SJCRH30 (cell line): Measurements from ENCODE around the gene SMC2. TPM values are rescaled to one million over a fixed set of nuclear protein-coding genes. Genes with fewer than 3 reads are reported as not detected.

ENCODE experiments used
- DNase-seq, 2 experiments: peaks; one replicate each; pipeline ENCODE4 v3.0.0-alpha.2; 2015 to 2020
- H3K27ac ChIP-seq: fragments of 250-450 bp; sonication (Bioruptor Pico); 2 replicates; pipeline ENCODE4 v1.5.1; 2020; ENCODE audit warnings: mild to moderate bottlenecking, moderate library complexity
- H3K27me3 ChIP-seq: fragments of 250-450 bp; sonication (Bioruptor Pico); 2 replicates; pipeline ENCODE4 v1.5.1; 2020; ENCODE audit warnings: mild to moderate bottlenecking, moderate library complexity
- H3K36me3 ChIP-seq: fragments of 250-450 bp; sonication (Bioruptor Pico); 2 replicates; pipeline ENCODE4 v1.5.1; 2020; ENCODE audit warnings: mild to moderate bottlenecking, moderate library complexity
- H3K4me1 ChIP-seq: fragments of 250-450 bp; sonication (Bioruptor Pico); 2 replicates; pipeline ENCODE4 v1.5.1; 2020; ENCODE audit warnings: mild to moderate bottlenecking, moderate library complexity
- H3K4me3 ChIP-seq: fragments of 250-450 bp; sonication (Bioruptor Pico); 2 replicates; pipeline ENCODE4 v1.5.1; 2020; ENCODE audit warnings: mild to moderate bottlenecking, moderate library complexity
- H3K9me3 ChIP-seq: fragments of 250-450 bp; sonication (Bioruptor Pico); replicated peaks from 2 replicates; pipeline ENCODE4 v1.5.1; 2020; ENCODE audit warnings: mild to moderate bottlenecking, moderate library complexity
- total RNA-seq: library from RNA; depleted of rRNA; stranded (reverse); fragments of >200 nt; shearing (Covaris generic); gene quantifications from 2 replicates; pipeline ENCODE4 v1.2.3, GENCODE V29; 2014; rRNA removed

The SMC2 gene
- total RNA-seq: 94.6 and 107 TPM in 2 replicates

DNA sequence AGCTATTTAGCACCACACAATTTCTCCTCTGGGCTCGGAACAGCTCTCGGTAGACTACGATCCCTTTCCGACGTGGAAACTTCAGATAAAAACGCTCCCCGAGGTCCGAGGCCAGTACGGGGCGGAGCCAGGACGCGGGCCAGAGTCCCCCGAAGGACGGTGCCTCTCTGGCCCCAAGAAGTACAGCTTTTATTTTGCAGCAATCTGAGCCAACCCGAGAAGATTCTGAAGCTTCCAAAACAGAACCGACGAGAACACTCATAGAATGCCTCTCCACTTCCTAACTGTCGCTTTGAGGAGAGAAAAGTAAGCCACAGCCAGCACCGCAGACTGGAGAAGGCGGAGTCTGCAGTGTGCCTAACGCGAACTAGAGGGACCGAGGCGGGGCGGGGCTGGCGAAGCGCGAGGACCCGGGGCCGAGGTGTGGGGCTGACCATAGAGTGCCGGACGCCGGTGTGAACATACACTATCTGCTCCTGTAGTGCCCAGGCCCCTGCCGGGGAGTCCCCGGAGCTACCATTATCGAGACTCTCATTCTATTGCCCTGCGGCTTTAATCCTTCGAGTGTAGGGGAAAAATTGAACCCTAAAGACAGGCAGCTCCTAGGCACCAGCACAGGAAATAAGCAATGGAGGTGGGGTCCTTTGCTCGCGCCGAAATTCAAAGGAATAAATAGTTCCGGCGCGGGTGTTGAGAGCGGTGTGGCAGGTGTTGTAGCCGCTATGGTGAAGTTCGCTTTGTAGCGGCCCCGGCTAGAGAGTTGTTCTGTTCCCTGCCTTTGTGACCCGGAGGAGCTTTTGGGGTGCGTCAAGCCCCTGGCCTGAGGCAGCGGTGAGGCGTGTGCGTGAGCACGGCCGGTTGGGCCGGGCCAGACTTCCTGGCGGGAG lies at the start of gene SMC2:
TSS of gene SMC2 (plus strand) at position 663 of the 887 bp plus-strand sequence. CDS start 1,076 bp downstream, outside the sequence.
- Histone ChIP-seq H3K4me3 (peak within 1 kb of the TSS; percentile 92), H3K4me1 (peaks cover 7% of the 10 kb centered on the region; the same call in 1 of the 2 replicates), H3K36me3 (peaks cover 9% of the 10 kb centered on the region), H3K27ac (peak within 1 kb of the TSS; percentile 100), H3K27me3 (no peaks in the 10 kb centered on the region), H3K9me3 (no peaks in the 10 kb centered on the region)
- peak; percentile 93 to 96 for DNase-seq

DNA sequence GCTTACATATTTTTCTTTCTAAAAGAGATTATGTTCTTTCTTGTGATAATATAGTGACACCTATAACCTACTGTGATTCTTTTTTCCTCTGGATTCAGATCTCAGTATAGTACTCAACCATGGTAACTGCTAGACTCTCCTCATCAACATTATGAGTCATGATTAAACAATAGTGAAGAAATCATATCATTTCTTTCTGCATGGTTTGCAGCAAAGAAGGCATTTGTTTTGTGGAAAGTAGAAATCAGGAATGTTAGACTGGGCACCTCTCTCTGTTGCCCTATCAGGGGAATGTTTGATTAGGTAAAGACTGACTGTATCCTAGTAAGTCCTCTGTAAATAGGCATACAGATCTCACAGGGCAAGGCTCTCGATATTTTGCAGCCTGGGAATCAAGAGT lies 25.6 kb upstream of the SMC2 start:
- no peak overlapping the region for H3K27ac ChIP-seq
- no peak for DNase-seq
- H3K36me3 ChIP-seq: no peaks in the 10 kb centered on the region
- no peaks in the 10 kb centered on the region for H3K4me1 ChIP-seq
- H3K4me3 ChIP-seq: no peak overlapping the region
- no peaks in the 10 kb centered on the region for H3K27me3 ChIP-seq
- no peaks in the 10 kb centered on the region for H3K9me3 ChIP-seq

DNA sequence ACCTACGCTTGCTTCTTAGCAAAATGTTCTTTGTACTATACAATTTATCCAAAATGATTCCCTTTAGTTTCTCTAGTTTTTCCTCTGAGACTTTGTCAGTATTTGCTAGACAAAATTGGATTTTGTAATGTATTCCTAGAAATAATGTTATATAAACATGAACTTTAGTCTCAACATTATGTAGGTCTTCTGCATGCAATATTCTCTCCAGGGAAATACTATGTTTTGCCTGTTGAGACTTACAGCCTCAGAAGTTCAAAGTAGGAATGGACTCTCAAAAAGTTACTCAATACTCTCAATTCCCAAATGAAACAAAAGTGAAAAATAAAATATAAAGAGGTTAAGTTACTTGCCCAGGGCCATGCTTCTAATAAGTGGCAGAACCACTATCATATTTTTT lies 24.8 kb upstream of the SMC2 start:
- no peak for DNase-seq
- no peaks in the 10 kb centered on the region for H3K36me3 ChIP-seq
- no peaks in the 10 kb centered on the region for H3K27me3 ChIP-seq
- H3K4me3 ChIP-seq: no peak overlapping the region
- no peaks in the 10 kb centered on the region for H3K4me1 ChIP-seq
- H3K9me3 ChIP-seq: no peaks in the 10 kb centered on the region
- no peak overlapping the region for H3K27ac ChIP-seq

DNA sequence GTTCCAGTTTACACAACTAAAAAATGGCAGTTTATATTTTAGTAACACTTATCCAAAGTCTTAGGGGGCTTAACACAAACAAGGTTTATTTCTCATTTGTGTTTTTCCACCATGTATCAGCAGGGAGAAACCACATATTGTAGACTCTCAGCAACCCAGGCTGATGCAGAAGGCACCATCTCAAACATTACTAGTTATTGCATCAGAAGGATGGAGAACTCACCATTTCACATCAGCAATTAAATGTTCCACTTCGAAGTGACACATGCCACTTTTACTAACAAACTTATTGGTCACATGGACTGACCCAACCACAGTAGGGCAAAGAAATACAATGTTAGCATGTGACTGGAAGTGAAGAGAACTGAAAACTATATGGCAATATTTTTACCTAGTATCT lies 22.5 kb upstream of the SMC2 start:
- H3K9me3 ChIP-seq: 0 out of 2 replicates have a peak, but pooled peaks cover 6% of the 10 kb centered on the region
- H3K27ac ChIP-seq: no peak overlapping the region
- no peaks in the 10 kb centered on the region for H3K4me1 ChIP-seq
- DNase-seq: no peak
- H3K36me3 ChIP-seq: no peaks in the 10 kb centered on the region
- no peaks in the 10 kb centered on the region for H3K27me3 ChIP-seq
- H3K4me3 ChIP-seq: no peak overlapping the region

DNA sequence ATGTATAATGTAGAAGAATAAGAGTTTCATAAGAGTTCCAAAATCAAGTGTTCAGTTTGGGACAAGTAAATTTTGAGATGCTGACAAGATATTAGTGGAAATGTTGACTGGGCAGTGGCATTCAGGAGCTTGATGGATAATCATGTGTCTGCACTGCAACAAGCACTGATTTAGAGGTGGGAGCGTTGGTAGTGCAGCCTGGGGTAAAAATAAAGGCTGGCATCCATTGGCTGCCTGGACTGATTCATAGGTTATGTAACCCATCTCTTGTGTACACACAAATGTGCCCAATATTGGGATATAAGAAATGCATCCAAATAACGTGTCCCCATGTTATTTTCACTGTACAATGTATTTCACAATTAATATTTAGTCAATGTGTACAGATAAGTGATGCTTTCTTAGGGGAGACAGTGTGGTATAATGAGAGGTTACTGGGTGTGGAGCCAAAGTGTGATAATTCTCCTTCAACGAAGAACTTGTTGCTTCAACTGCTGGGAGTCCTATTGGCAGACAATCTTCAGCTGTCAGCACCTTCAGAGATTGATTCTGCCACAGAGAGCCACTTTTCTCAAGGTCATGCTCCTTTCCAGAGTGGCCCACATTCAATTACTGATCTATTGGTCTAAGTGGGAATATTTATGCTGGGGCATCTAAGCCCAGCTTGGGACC lies 20.9 kb upstream of the SMC2 start:
- 0 out of 2 replicates have a peak, but pooled peaks cover 6% of the 10 kb centered on the region for H3K9me3 ChIP-seq
- no peaks in the 10 kb centered on the region for H3K4me1 ChIP-seq
- H3K27ac ChIP-seq: no peak overlapping the region
- no peaks in the 10 kb centered on the region for H3K36me3 ChIP-seq
- no peak for DNase-seq
- H3K27me3 ChIP-seq: no peaks in the 10 kb centered on the region
- H3K4me3 ChIP-seq: no peak overlapping the region

DNA sequence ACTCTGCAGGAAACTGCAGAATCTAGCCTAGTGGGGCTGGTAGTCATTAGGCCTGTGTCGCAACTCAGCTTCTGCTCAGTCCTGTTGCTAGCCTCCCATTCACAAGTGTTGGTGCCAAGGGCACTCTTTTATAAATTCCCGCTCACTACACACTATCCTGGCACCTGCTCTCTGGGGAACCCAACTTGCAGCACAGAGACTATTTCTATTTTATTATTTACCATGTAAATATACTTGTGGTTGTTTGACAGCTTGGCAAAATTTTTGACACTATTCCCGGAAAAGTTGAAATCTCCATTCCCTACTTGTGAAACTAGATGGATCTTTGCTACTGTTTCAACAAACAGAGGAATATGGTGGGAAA lies 20.4 kb upstream of the SMC2 start:
- no peak overlapping the region for H3K4me3 ChIP-seq
- no peak overlapping the region for H3K27ac ChIP-seq
- H3K27me3 ChIP-seq: no peaks in the 10 kb centered on the region
- 0 out of 2 replicates have a peak, but pooled peaks cover 8% of the 10 kb centered on the region for H3K9me3 ChIP-seq
- no peaks in the 10 kb centered on the region for H3K36me3 ChIP-seq
- no peaks in the 10 kb centered on the region for H3K4me1 ChIP-seq
- DNase-seq: no peak

DNA sequence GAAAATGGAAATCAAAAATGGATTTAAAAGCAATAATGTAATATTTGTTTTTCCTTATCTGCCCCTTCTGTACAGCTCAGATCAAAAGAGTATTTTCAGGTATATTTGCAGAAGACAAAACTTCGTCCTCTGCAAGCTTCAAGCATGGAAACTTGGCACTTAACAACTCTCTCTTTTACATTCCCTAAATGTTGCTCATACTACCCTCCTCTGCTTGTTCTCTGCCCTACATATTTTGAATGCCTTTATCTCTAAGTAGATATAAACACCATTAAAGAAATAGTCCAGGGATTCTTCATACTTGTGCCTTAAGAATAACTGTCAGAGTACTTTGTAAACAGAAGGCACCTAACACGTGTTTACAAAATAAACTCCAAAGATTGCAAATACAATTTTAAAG lies 19.2 kb upstream of the SMC2 start:
- Histone ChIP-seq H3K4me1 (no peaks in the 10 kb centered on the region), H3K4me3 (no peak overlapping the region), H3K36me3 (no peaks in the 10 kb centered on the region), H3K27ac (no peak overlapping the region), H3K9me3 (peaks cover 9% of the 10 kb centered on the region; the same call in 1 of the 2 replicates), H3K27me3 (no peaks in the 10 kb centered on the region)
- no peak for DNase-seq

DNA sequence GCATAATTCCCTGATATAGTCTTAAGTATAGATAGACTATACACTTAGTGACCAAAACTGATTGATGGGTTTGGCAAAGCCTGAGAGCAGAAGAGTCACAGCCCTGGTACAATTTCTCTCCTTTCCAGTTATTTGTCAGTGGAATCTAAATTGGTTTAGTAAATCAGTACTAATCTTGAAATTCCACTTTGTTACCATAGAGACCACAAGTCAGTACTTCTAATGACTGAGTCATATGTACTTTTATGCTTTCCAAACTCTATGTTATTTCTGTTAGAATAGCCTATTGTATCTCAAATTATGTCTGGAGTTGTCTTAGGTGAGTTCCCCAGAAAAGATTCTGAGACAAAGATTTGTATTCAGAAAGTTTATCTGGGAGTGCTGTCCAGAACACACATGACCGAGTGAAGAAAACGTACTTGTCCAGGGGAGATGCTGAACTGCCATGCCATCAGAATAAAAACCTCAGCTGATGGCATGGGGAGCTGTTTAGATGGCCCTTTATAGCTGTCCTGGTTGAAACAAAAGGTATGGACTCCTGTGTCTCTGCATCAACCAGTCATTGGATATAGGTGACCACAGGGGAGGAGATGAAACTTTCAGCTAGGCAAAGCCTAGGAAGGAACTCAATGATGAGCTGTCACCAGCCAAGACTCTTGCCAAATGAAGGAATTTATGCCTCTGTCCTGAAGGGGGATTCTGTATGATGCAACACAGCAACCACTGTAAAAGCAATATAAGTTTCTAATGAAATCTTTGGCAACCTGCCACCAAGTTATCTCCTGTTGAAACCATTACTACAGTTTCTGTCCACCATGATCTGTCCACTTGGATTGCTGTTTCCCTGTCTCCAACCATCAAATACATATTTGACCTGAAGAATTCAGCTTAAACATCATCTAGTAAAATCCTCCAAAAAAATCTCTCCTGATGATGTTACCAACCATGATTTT lies 18.0 kb upstream of the SMC2 start:
- H3K36me3 ChIP-seq: no peaks in the 10 kb centered on the region
- peaks cover 12% of the 10 kb centered on the region for H3K9me3 ChIP-seq
- H3K4me1 ChIP-seq: no peaks in the 10 kb centered on the region
- no peak for DNase-seq
- H3K4me3 ChIP-seq: no peak overlapping the region
- no peak overlapping the region for H3K27ac ChIP-seq
- H3K27me3 ChIP-seq: no peaks in the 10 kb centered on the region

DNA sequence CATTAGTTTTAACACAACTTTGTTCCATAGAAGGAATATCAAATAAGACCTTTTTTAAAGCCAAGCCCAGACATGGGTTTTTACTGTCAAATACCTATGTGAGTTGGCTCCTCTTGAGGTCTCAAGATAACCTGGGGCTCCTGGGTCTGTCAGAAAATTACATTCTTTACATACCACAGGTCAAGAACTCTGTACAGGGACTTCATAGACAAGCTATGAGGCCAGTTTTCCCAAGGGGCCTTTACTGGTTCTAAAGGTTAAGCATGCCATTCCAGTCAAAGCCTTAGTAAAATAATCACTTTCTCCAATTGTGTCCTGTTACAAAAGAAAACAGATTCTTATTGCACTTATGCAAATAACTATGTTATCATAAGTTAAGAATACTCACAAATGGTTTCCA lies 15.5 kb upstream of the SMC2 start:
- Histone ChIP-seq H3K27me3 (no peaks in the 10 kb centered on the region), H3K4me3 (no peak overlapping the region), H3K27ac (no peak overlapping the region), H3K9me3 (peaks cover 15% of the 10 kb centered on the region), H3K36me3 (no peaks in the 10 kb centered on the region), H3K4me1 (no peaks in the 10 kb centered on the region)
- no peak for DNase-seq

DNA sequence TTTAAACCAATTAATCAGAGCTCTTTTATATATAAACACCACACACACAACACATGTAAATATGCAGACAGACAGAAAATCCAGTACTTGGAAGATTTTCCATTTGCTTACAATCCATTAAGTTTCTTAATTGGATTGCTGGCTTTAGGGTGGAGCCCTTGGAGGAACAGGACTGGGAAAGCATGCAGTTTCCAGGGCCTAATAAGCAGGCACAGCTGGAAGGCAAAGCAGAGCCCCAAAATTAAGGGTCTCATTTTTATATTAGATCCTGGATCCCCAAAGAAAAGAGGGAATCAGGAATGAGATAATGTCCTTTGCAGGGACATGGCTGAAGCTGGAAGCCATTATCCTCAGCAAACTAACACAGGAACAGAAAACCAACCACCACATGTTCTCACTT lies 13.1 kb upstream of the SMC2 start:
- no peaks in the 10 kb centered on the region for H3K4me1 ChIP-seq
- no peaks in the 10 kb centered on the region for H3K36me3 ChIP-seq
- H3K4me3 ChIP-seq: no peak overlapping the region
- H3K27me3 ChIP-seq: no peaks in the 10 kb centered on the region
- no peak for DNase-seq
- peaks cover 9% of the 10 kb centered on the region for H3K9me3 ChIP-seq
- H3K27ac ChIP-seq: no peak overlapping the region

DNA sequence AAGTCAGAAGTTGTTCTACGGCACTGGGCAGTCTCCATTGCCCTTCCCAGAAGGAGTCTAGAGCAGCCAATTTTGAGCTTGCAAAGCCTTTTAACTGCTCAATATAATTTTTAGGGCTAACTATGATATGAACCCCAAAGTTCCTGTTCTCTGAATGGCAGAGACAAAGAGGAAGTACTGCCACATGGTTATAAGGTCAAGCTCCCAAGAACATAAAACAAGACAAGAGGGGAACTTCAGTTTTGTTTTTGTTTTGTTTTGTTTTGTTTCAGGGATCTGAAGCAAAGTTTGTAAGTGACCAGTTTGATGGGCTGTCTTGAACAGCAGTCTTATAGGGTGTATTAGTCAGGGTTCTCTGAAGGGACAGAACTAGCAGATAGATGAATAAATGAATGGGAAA lies 11.9 kb upstream of the SMC2 start:
- no peak for DNase-seq
- H3K36me3 ChIP-seq: no peaks in the 10 kb centered on the region
- no peak overlapping the region for H3K4me3 ChIP-seq
- no peaks in the 10 kb centered on the region for H3K4me1 ChIP-seq
- no peak overlapping the region for H3K27ac ChIP-seq
- H3K27me3 ChIP-seq: no peaks in the 10 kb centered on the region
- peaks cover 9% of the 10 kb centered on the region for H3K9me3 ChIP-seq

DNA sequence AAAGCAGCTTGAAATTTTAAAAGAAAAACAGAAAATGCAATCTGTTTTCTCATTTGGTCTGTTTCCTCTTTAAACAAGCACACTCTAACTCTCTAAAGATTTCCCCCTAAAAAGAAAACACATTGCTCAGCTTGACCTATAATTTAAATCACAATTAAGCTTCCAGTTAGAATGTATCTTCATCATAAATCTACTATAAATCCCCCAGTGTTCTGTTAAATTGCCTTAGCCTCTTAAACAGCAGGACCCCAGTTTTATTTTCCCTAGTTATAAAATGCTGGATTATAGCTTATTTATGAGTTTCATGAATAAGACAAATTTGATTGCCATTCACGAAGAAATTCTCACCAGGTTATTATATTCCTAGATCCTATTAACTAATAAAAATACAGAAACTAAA lies 8.6 kb upstream of the SMC2 start:
- H3K27ac ChIP-seq: no peak overlapping the region
- no peaks in the 10 kb centered on the region for H3K27me3 ChIP-seq
- H3K4me1 ChIP-seq: no peaks in the 10 kb centered on the region
- no peak overlapping the region for H3K4me3 ChIP-seq
- H3K36me3 ChIP-seq: no peaks in the 10 kb centered on the region
- no peak for DNase-seq
- peaks cover 6% of the 10 kb centered on the region for H3K9me3 ChIP-seq

DNA sequence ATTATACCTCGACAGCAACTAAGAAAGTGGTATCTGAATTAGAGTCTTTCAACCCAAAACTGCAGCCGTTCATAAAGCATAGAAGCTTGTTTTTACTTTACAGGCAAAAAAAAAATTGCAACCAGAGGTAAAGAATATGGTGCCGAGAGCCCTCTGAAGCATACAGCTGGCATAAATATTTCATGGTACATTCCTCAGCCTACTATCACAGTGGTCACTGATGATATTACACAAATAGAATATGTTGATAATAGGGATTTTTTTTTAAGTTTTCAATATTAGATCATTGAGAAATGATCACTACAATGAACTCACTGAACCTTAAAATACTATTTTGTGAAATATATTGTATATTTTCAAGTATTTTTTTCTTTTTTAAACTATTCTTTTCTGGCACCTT lies 6.2 kb upstream of the SMC2 start:
- H3K4me1 ChIP-seq: peaks cover 5% of the 10 kb centered on the region; the same call in 1 of the 2 replicates
- H3K4me3 ChIP-seq: no peak overlapping the region
- no peak overlapping the region for H3K27ac ChIP-seq
- no peaks in the 10 kb centered on the region for H3K27me3 ChIP-seq
- no peaks in the 10 kb centered on the region for H3K9me3 ChIP-seq
- H3K36me3 ChIP-seq: no peaks in the 10 kb centered on the region
- no peak for DNase-seq

DNA sequence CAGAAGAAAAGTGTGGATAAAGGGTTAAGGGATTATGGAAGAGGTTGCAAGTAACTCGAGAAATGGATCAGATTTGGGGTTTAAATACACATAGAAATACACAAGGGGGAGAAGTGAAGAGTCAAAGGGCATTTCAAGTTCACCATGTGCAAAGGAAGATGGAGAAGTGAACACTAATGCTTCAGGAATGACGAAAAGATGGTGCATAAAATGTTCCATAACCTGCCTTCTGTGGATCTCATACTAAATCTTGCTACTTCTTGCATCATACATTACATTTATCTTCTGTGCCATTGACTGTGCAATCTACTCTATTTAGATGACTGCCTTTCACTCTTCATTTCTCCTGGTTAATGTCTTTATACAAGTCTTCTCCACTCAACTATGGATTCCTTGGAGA lies 5.7 kb upstream of the SMC2 start:
- Histone ChIP-seq H3K4me1 (peaks cover 7% of the 10 kb centered on the region; the same call in 1 of the 2 replicates), H3K27me3 (no peaks in the 10 kb centered on the region), H3K4me3 (no peak overlapping the region), H3K36me3 (no peaks in the 10 kb centered on the region), H3K9me3 (no peaks in the 10 kb centered on the region), H3K27ac (no peak overlapping the region)
- no peak for DNase-seq
